Fibroblast of lung (primary cell): Measurements from ENCODE around the gene CCDC33. TPM values are rescaled to one million over a fixed set of nuclear protein-coding genes. Genes with fewer than 3 reads are reported as not detected.

Experiments used
- DNase-seq, 2 donors: peaks; one replicate each; pipeline versions ENCODE4 v3.0.0 to v3.0.0-alpha.2; 2010; ENCODE audit warnings: low read depth in 2 of 2
- H2AFZ ChIP-seq: 2 replicates; pipeline ENCODE4 v1.5.1; 2012; ENCODE audit warnings: low read length, control low read depth, inconsistent platforms
- H3K27ac ChIP-seq: 2 replicates; pipeline ENCODE4 v1.5.1; 2011; ENCODE audit warnings: low read length, control low read depth; ENCODE audit not compliant: insufficient read depth
- H3K27me3 ChIP-seq: 2 replicates; pipeline ENCODE4 v1.5.1; 2011; ENCODE audit warnings: mild to moderate bottlenecking, low read length; ENCODE audit not compliant: control insufficient read depth, insufficient read depth
- H3K36me3 ChIP-seq: 2 replicates; pipeline ENCODE4 v1.5.1; 2011; ENCODE audit warnings: low read length; ENCODE audit not compliant: control insufficient read depth, insufficient read depth
- H3K4me1 ChIP-seq: 2 replicates; pipeline ENCODE4 v1.5.1; 2011; ENCODE audit warnings: low read length; ENCODE audit not compliant: control insufficient read depth, insufficient read depth; ENCODE audit errors: extremely low read depth
- H3K4me2 ChIP-seq: 2 replicates; pipeline ENCODE4 v1.5.1; 2011; ENCODE audit warnings: low read length, control low read depth; ENCODE audit not compliant: insufficient read depth; ENCODE audit errors: extremely low read depth
- H3K4me3 ChIP-seq, 4 experiments: fragments of 200-600 bp in 1 of 4; sonication (generic) in 1 of 4; replicated peaks in 1 of 4; 2 replicates each; pipeline ENCODE4 v1.5.1; 2011 to 2016; ENCODE audit warnings: low read length in 4 of 4, low read depth in 3 of 4, mild to moderate bottlenecking in 3 of 4, control low read depth in 2 of 4, inconsistent platforms in 1 of 4, mixed read lengths in 1 of 4; ENCODE audit not compliant: insufficient read depth in 1 of 4; ENCODE audit errors: control extremely low read depth in 1 of 4
- H3K79me2 ChIP-seq: 2 replicates; pipeline ENCODE4 v1.5.1; 2012; ENCODE audit warnings: mild to moderate bottlenecking, low read length, inconsistent platforms; ENCODE audit not compliant: control insufficient read depth, insufficient read depth
- H3K9ac ChIP-seq: 2 replicates; pipeline ENCODE4 v1.5.1; 2011; ENCODE audit warnings: mild to moderate bottlenecking, low read length, control low read depth; ENCODE audit not compliant: insufficient read depth
- H3K9me3 ChIP-seq: 2 replicates; pipeline ENCODE4 v1.5.1; 2012; ENCODE audit warnings: low read depth, low read length; ENCODE audit not compliant: control insufficient read depth, insufficient read depth
- H4K20me1 ChIP-seq: 2 replicates; pipeline ENCODE4 v1.5.1; 2011; ENCODE audit warnings: low read length; ENCODE audit not compliant: control insufficient read depth, insufficient read depth; ENCODE audit errors: extremely low read depth
- EZH2 ChIP-seq: IDR thresholded peaks from 2 replicates; pipeline ENCODE4 v1.5.1; 2012; ENCODE audit warnings: low read length, control low read depth, mild to moderate bottlenecking; ENCODE audit errors: missing control alignments
- polyA plus RNA-seq, 2 donors: library from polyadenylated mRNA; depleted of rRNA in 1 of 2; stranded (reverse) in 1 of 2; unstranded in 1 of 2; fragments of >200 nt; gene quantifications; 2 replicates each; pipeline ENCODE4 v1.2.1, GENCODE V29; 2011 to 2012; ENCODE audit warnings: missing spikeins in 1 of 2
- total RNA-seq: library from RNA; depleted of rRNA; stranded (reverse); fragments of >200 nt; gene quantifications from 2 replicates; pipeline ENCODE4 v1.2.1, GENCODE V29; 2014
- TF ChIP-seq, protein P1 (sequence below), 2 donors: IDR thresholded peaks in 1 of 2; conservative IDR thresholded peaks in 1 of 2; 1 replicate in 1 of 2; 2 replicates in 1 of 2; pipeline ENCODE4 v1.5.1; 2011 to 2012; ENCODE audit warnings: low read length in 2 of 2, control low read depth in 1 of 2, inconsistent platforms in 1 of 2, low read depth in 1 of 2, mild to moderate bottlenecking in 1 of 2

Gene CCDC33
- total and polyA plus RNA-seq, 2 donors (not counting 1 experiment from before 2014, with no cell fraction given) = not detected

DNA sequence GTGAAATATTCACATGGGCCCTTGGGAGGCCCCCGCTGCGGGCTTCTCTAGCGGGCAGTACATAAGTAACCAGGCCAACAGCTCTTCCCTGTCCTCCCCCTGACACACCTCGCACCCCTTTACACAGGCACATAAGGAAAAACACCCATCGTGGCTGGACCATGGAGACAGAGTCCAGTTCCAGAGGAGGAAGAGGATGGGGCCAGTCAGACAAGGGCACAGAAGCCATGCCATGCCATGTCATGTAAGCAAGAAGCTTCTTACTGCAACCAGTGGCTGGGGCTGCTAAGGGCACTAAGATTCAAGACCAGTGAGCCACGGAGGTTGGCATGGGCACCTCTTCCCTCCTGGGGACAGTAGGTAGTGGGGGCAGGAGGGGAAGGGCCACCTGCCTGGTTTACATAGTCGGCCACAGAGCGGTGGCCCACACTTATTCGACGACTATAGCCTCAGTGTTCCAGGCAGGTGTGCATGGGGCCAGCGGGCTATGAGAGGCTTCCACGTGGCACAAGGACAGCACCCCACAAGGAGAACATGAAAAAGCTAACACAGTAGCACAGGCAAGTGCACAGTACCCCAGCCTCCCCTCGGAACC, 137.0 kb downstream of the CCDC33 start:
- Histone ChIP-seq H3K36me3 (no peaks in the 10 kb centered on the region), H3K9me3 (no peaks in the 10 kb centered on the region), H2AFZ (no peak overlapping the region), H3K27me3 (peaks cover 15% of the 10 kb centered on the region), H3K27ac (no peak overlapping the region), H4K20me1 (no peaks in the 10 kb centered on the region), H3K4me1 (peaks cover 5% of the 10 kb centered on the region), H3K4me2 (peak overlapping the region; percentile 100), H3K9ac (no peak overlapping the region), H3K4me3 (no peak overlapping the region), H3K79me2 (no peaks in the 10 kb centered on the region)
- no peak for TF ChIP-seq EZH2
- TF ChIP-seq, protein P1, sequence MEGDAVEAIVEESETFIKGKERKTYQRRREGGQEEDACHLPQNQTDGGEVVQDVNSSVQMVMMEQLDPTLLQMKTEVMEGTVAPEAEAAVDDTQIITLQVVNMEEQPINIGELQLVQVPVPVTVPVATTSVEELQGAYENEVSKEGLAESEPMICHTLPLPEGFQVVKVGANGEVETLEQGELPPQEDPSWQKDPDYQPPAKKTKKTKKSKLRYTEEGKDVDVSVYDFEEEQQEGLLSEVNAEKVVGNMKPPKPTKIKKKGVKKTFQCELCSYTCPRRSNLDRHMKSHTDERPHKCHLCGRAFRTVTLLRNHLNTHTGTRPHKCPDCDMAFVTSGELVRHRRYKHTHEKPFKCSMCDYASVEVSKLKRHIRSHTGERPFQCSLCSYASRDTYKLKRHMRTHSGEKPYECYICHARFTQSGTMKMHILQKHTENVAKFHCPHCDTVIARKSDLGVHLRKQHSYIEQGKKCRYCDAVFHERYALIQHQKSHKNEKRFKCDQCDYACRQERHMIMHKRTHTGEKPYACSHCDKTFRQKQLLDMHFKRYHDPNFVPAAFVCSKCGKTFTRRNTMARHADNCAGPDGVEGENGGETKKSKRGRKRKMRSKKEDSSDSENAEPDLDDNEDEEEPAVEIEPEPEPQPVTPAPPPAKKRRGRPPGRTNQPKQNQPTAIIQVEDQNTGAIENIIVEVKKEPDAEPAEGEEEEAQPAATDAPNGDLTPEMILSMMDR (conservative IDR thresholded peaks at IDR 0.05 in 1 of 2, IDR thresholded peaks at IDR 0.05 in 1 of 2; ENCODE audit: low read depth in 1 of 2, low read length in 2 of 2) = no peak
- DNase-seq = no peak

DNA sequence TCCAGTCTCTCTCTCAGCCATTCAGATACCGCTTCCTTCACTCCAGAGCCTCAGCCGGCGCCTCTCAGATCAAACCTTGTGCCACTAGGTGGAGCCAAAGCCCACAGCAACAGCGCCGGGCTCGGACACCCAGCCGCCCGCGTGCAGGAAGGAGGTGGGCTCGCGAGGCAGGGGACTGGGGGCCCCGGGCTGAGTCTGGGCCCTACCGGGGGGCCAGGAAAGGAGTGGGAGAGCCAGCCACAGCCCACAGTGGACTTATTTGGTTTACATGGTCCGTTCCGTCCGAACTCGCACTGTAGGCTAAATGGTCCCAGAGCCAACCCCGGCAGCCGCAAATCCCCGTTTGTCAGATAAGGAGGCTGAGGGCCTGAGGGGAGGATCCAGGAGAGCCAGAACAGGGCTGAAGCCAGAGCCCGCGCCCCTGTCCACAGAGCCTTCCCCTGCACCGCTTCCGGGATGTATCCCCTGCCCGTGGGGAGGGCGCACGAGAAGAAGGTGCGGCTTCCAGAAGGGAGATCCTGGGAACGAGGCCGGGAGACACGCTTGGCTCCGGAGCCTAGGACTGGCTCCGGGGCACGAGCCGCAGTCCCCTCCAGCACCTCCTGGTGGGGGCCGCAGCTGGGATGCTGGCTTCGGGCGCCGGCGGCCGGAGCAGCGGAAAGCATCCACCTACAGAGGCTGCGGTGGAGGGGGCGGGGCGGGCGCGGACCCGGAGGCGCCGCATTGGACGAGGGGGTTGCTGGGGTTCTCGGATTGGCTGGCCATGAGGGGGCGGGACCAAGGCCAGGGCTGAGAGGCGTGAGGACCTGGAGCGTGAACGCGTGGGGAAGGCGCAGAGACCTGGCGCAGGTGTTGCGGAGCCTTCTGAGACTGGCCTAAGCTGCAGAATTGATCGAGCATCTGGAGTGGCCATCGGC, 137.9 kb downstream of the CCDC33 start:
- Histone ChIP-seq H3K4me2 (peak overlapping the region; percentile 100), H3K79me2 (no peaks in the 10 kb centered on the region), H4K20me1 (no peaks in the 10 kb centered on the region), H3K27me3 (peaks cover 15% of the 10 kb centered on the region), H3K36me3 (no peaks in the 10 kb centered on the region), H3K9ac (peak overlapping the region; percentile 27), H3K27ac (no peak overlapping the region), H2AFZ (peak overlapping the region; percentile 82), H3K4me1 (peaks cover 5% of the 10 kb centered on the region), H3K4me3 (peak overlapping the region; percentile 68 to 78 (median 71)), H3K9me3 (no peaks in the 10 kb centered on the region)
- TF ChIP-seq, protein P1 (conservative IDR thresholded peaks at IDR 0.05 in 1 of 2, IDR thresholded peaks at IDR 0.05 in 1 of 2; ENCODE audit: low read depth in 1 of 2, low read length in 2 of 2) = peak; percentile 77 to 78
- no peak for TF ChIP-seq EZH2
- DNase-seq = peak; percentile 73 to 80

DNA sequence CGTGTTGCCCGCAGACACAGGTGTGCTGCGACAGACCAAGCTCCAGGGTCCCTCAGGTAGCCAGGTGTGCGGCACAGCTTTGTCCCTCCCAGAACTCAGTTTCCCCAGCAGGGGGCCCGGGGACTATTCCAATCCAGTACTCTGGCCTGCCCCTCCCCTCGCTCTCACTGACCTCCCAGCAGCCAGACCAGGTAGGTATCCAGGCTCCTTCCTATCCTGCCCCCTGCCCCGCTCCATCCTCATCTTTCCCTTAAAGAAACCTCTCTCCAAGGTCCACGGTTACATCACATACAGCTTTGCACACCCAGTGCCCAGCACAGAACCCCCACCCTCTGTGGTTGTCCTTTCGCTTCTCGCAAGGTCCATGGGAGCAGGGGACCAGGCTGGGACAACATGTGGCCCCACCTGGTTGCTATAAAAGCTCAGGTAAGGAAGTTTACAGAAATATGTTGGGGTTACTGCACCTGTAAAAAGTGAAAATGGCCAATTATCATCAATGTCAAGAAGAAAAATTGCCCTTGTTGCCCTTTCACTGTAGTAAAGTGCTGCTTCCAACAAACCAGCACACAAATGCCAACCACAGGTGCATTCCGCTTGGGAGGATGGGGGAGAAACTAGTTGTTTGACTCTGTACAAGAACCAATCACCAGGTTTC, 138.6 kb downstream of the CCDC33 start:
- peaks cover 5% of the 10 kb centered on the region for H3K4me1 ChIP-seq
- H3K4me3 ChIP-seq = peak overlapping the region; percentile 25 to 78 (median 50)
- no peak overlapping the region for H3K27ac ChIP-seq
- H2AFZ ChIP-seq = no peak overlapping the region
- H4K20me1 ChIP-seq = no peaks in the 10 kb centered on the region
- H3K36me3 ChIP-seq = no peaks in the 10 kb centered on the region
- H3K79me2 ChIP-seq = no peaks in the 10 kb centered on the region
- no peak overlapping the region for H3K9ac ChIP-seq
- H3K27me3 ChIP-seq = peaks cover 15% of the 10 kb centered on the region
- TF ChIP-seq EZH2 = no peak
- TF ChIP-seq, protein P1 (conservative IDR thresholded peaks at IDR 0.05 in 1 of 2, IDR thresholded peaks at IDR 0.05 in 1 of 2; ENCODE audit: low read depth in 1 of 2, low read length in 2 of 2) = no peak
- no peak for DNase-seq
- H3K9me3 ChIP-seq = no peaks in the 10 kb centered on the region
- peak overlapping the region; percentile 77 for H3K4me2 ChIP-seq
